ENCODE data around the gene MEGF11.
"Not testable (repeated sequence)": the region's sequence is repeated elsewhere in the genome, so short reads cannot be mapped to it uniquely, and the experiment has no call there.

Gene MEGF11

GRCh38 chr15:66254089-66254950 lies 770 bp upstream of the MEGF11 start:
- peak overlapping the region; percentile 59 to 89 (median 73) for H3K4me3 ChIP-seq (ENCODE audit: low read depth in 1 of 5, low read length in 5 of 5)
- peaks cover 2 to 31% (median 26%) of the 10 kb centered on the region in 5 donors for H3K4me1 ChIP-seq (ENCODE audit: control insufficient read depth in 5 of 5, insufficient read depth in 5 of 5, low read length in 5 of 5)
- no peaks in the 10 kb centered on the region for H3K9me3 ChIP-seq (ENCODE audit: control insufficient read depth in 5 of 5, low read length in 5 of 5)
- no peak overlapping the region for H3K27ac ChIP-seq (ENCODE audit: low read depth, low read length)
- peaks cover 29 to 57% (median 50%) of the 10 kb centered on the region in 5 donors for H3K27me3 ChIP-seq (ENCODE audit: control insufficient read depth in 5 of 5, insufficient read depth in 4 of 5, low read length in 5 of 5)
- no peak overlapping the region for H3K9ac ChIP-seq (ENCODE audit: low read length in 5 of 5)
- H3K36me3 ChIP-seq (ENCODE audit: control insufficient read depth in 5 of 5, insufficient read depth in 5 of 5, low read length in 5 of 5), result no peaks in the 10 kb centered on the region

GRCh38 chr15:66252685-66253417 lies 699 bp downstream of the MEGF11 start:
- H3K27me3 ChIP-seq (ENCODE audit: control insufficient read depth in 5 of 5, insufficient read depth in 4 of 5, low read length in 5 of 5), result peaks cover 29 to 57% (median 48%) of the 10 kb centered on the region in 5 donors
- H3K27ac ChIP-seq (ENCODE audit: low read depth, low read length), result no peak overlapping the region
- H3K9ac ChIP-seq (ENCODE audit: low read length in 5 of 5), result peak overlapping the region in 2 of 5 donors; percentile 53 to 64
- peaks cover 2 to 31% (median 26%) of the 10 kb centered on the region in 5 donors for H3K4me1 ChIP-seq (ENCODE audit: control insufficient read depth in 5 of 5, insufficient read depth in 5 of 5, low read length in 5 of 5)
- peak overlapping the region; percentile 73 to 89 (median 79) for H3K4me3 ChIP-seq (ENCODE audit: low read depth in 1 of 5, low read length in 5 of 5)
- no peaks in the 10 kb centered on the region for H3K9me3 ChIP-seq (ENCODE audit: control insufficient read depth in 5 of 5, low read length in 5 of 5)
- no peaks in the 10 kb centered on the region for H3K36me3 ChIP-seq (ENCODE audit: control insufficient read depth in 5 of 5, insufficient read depth in 5 of 5, low read length in 5 of 5)

- Histone ChIP-seq H3K27ac (ENCODE audit: low read depth, low read length) (no peak overlapping the region), H3K4me1 (ENCODE audit: control insufficient read depth in 5 of 5, insufficient read depth in 5 of 5, low read length in 5 of 5) (peaks cover 2 to 31% (median 26%) of the 10 kb centered on the region in 5 donors), H3K9ac (ENCODE audit: low read length in 5 of 5) (peak overlapping the region in 2 of 5 donors; percentile 53 to 64), H3K9me3 (ENCODE audit: control insufficient read depth in 5 of 5, low read length in 5 of 5) (no peaks in the 10 kb centered on the region), H3K4me3 (ENCODE audit: low read depth in 1 of 5, low read length in 5 of 5) (peak overlapping the region; percentile 73 to 89 (median 79)), H3K36me3 (ENCODE audit: control insufficient read depth in 5 of 5, insufficient read depth in 5 of 5, low read length in 5 of 5) (no peaks in the 10 kb centered on the region), H3K27me3 (ENCODE audit: control insufficient read depth in 5 of 5, insufficient read depth in 4 of 5, low read length in 5 of 5) (peaks cover 29 to 57% (median 48%) of the 10 kb centered on the region in 5 donors)
Observed at GRCh38 chr15:66251790-66252684, 1.5 kb downstream of the MEGF11 start.

- Histone ChIP-seq H3K27me3 (ENCODE audit: control insufficient read depth in 5 of 5, insufficient read depth in 4 of 5, low read length in 5 of 5) (peaks cover 24 to 55% (median 44%) of the 10 kb centered on the region in 5 donors), H3K4me1 (ENCODE audit: control insufficient read depth in 5 of 5, insufficient read depth in 5 of 5, low read length in 5 of 5) (peaks cover 2 to 31% (median 26%) of the 10 kb centered on the region in 5 donors), H3K9ac (ENCODE audit: low read length in 5 of 5) (no peak overlapping the region), H3K9me3 (ENCODE audit: control insufficient read depth in 5 of 5, low read length in 5 of 5) (no peaks in the 10 kb centered on the region), H3K4me3 (ENCODE audit: low read depth in 1 of 5, low read length in 5 of 5) (no peak overlapping the region), H3K27ac (ENCODE audit: low read depth, low read length) (no peak overlapping the region), H3K36me3 (ENCODE audit: control insufficient read depth in 5 of 5, insufficient read depth in 5 of 5, low read length in 5 of 5) (no peaks in the 10 kb centered on the region)
Observed at GRCh38 chr15:66251065-66251789, 2.3 kb downstream of the MEGF11 start.

GRCh38 chr15:66249605-66250174 lies 3.9 kb downstream of the MEGF11 start:
- Histone ChIP-seq H3K9ac (ENCODE audit: low read length in 5 of 5) (no peak overlapping the region), H3K36me3 (ENCODE audit: control insufficient read depth in 5 of 5, insufficient read depth in 5 of 5, low read length in 5 of 5) (no peaks in the 10 kb centered on the region), H3K9me3 (ENCODE audit: control insufficient read depth in 5 of 5, low read length in 5 of 5) (no peaks in the 10 kb centered on the region), H3K4me3 (ENCODE audit: low read depth in 1 of 5, low read length in 5 of 5) (no peak overlapping the region), H3K27ac (ENCODE audit: low read depth, low read length) (no peak overlapping the region), H3K4me1 (ENCODE audit: control insufficient read depth in 5 of 5, insufficient read depth in 5 of 5, low read length in 5 of 5) (peaks cover 2 to 31% (median 26%) of the 10 kb centered on the region in 5 donors), H3K27me3 (ENCODE audit: control insufficient read depth in 5 of 5, insufficient read depth in 4 of 5, low read length in 5 of 5) (peaks cover 10 to 40% (median 32%) of the 10 kb centered on the region in 5 donors)

GRCh38 chr15:66246937-66247336 lies 6.6 kb downstream of the MEGF11 start:
- Histone ChIP-seq H3K36me3 (ENCODE audit: control insufficient read depth in 5 of 5, insufficient read depth in 5 of 5, low read length in 5 of 5) (no peaks in the 10 kb centered on the region), H3K4me3 (ENCODE audit: low read depth in 1 of 5, low read length in 5 of 5) (no peak overlapping the region), H3K27ac (ENCODE audit: low read depth, low read length) (no peak overlapping the region), H3K4me1 (ENCODE audit: control insufficient read depth in 5 of 5, insufficient read depth in 5 of 5, low read length in 5 of 5) (peaks cover 0 to 5% (median 4%) of the 10 kb centered on the region in 5 donors), H3K9ac (ENCODE audit: low read length in 5 of 5) (no peak overlapping the region), H3K9me3 (ENCODE audit: control insufficient read depth in 5 of 5, low read length in 5 of 5) (no peaks in the 10 kb centered on the region), H3K27me3 (ENCODE audit: control insufficient read depth in 5 of 5, insufficient read depth in 4 of 5, low read length in 5 of 5) (peaks cover 10 to 25% (median 22%) of the 10 kb centered on the region in 5 donors)

- not testable (repeated sequence) for H3K4me3 ChIP-seq (ENCODE audit: low read depth in 1 of 5, low read length in 5 of 5); H3K36me3 ChIP-seq (ENCODE audit: control insufficient read depth in 5 of 5, insufficient read depth in 5 of 5, low read length in 5 of 5); H3K9me3 ChIP-seq (ENCODE audit: control insufficient read depth in 5 of 5, low read length in 5 of 5); H3K4me1 ChIP-seq (ENCODE audit: control insufficient read depth in 5 of 5, insufficient read depth in 5 of 5, low read length in 5 of 5); H3K9ac ChIP-seq (ENCODE audit: low read length in 5 of 5); H3K27ac ChIP-seq (ENCODE audit: low read depth, low read length)
- H3K27me3 ChIP-seq (ENCODE audit: control insufficient read depth in 5 of 5, insufficient read depth in 4 of 5, low read length in 5 of 5), result peaks cover 0 to 17% (median 13%) of the 10 kb centered on the region in 5 donors
Observed at GRCh38 chr15:66245832-66246231, 7.7 kb downstream of the MEGF11 start.

GRCh38 chr15:66241908-66242285 lies 11.7 kb downstream of the MEGF11 start:
- Histone ChIP-seq H3K27me3 (ENCODE audit: control insufficient read depth in 5 of 5, insufficient read depth in 4 of 5, low read length in 5 of 5) (peaks cover 0 to 18% (median 9%) of the 10 kb centered on the region in 5 donors), H3K9ac (ENCODE audit: low read length in 5 of 5) (no peak overlapping the region), H3K27ac (ENCODE audit: low read depth, low read length) (no peak overlapping the region), H3K36me3 (ENCODE audit: control insufficient read depth in 5 of 5, insufficient read depth in 5 of 5, low read length in 5 of 5) (no peaks in the 10 kb centered on the region), H3K4me1 (ENCODE audit: control insufficient read depth in 5 of 5, insufficient read depth in 5 of 5, low read length in 5 of 5) (no peaks in the 10 kb centered on the region), H3K9me3 (ENCODE audit: control insufficient read depth in 5 of 5, low read length in 5 of 5) (no peaks in the 10 kb centered on the region), H3K4me3 (ENCODE audit: low read depth in 1 of 5, low read length in 5 of 5) (no peak overlapping the region)

Data from subcutaneous abdominal adipose tissue (tissue), 5 donors.